HEK293T (cell line): ENCODE results near the gene LEAP2.

Source experiments
- SP1 ChIP-seq: fragments of 450-650 bp; IDR thresholded peaks from 2 replicates; pipeline ENCODE4 v1.6.1; 2017
- ZNF384 ChIP-seq: fragments of 450-650 bp; IDR thresholded peaks from 2 replicates; pipeline ENCODE4 v1.6.1; 2016

- TF ChIP-seq SP1 (no peak), ZNF384 (no peak)
These were observed 33.2 kb upstream of the LEAP2 start for GRCh38 chr5:132840313-132840712.
